Measurements from ENCODE around the gene TMC3.

GRCh38 chr15:81289910-81290309 is 84.1 kb downstream of the TMC3 start:
- TF ChIP-seq CTCF (IDR thresholded peaks at IDR 0.05) (no peak), EP300 (IDR thresholded peaks at IDR 0.05) (no peak), POLR2A (IDR thresholded peaks at IDR 0.05) (no peak)

All from sigmoid colon (tissue), 4 donors.